GM19395 (cell line): ENCODE data around the gene VEZT.

Experiments used
- ATAC-seq: cut with Tn5 transposase; IDR thresholded peaks from one replicate; pipeline ENCODE4 v1.9.1; 2021; ENCODE audit warnings: mild to moderate bottlenecking, moderate library complexity; ENCODE audit not compliant: unreplicated experiment

Gene VEZT

GRCh38 chr12:95248604-95249360 is 31.2 kb downstream of the VEZT start:
- ATAC-seq, result no peak

- ATAC-seq, result no peak
Measured at GRCh38 chr12:95253386-95253785, 35.8 kb downstream of the VEZT start.

GRCh38 chr12:95257541-95257940 is 39.9 kb downstream of the VEZT start:
- no peak for ATAC-seq

GRCh38 chr12:95258151-95258550 is 40.5 kb downstream of the VEZT start:
- no peak for ATAC-seq

GRCh38 chr12:95258803-95259202 is 41.2 kb downstream of the VEZT start:
- ATAC-seq, result no peak

GRCh38 chr12:95259368-95259767 is 41.8 kb downstream of the VEZT start:
- ATAC-seq, result no peak

- ATAC-seq, result no peak
Measured at GRCh38 chr12:95261109-95261508, 43.5 kb downstream of the VEZT start.

- no peak for ATAC-seq
Measured at GRCh38 chr12:95262808-95263207, 45.2 kb downstream of the VEZT start.

- ATAC-seq, result no peak
Measured at GRCh38 chr12:95265765-95266164, 48.2 kb downstream of the VEZT start.

GRCh38 chr12:95266254-95266653 is 48.6 kb downstream of the VEZT start:
- ATAC-seq, result no peak

- no peak for ATAC-seq
Measured at GRCh38 chr12:95269892-95270291, 52.3 kb downstream of the VEZT start.

GRCh38 chr12:95271465-95271864 is 53.9 kb downstream of the VEZT start:
- no peak for ATAC-seq

GRCh38 chr12:95277139-95277538 is 59.5 kb downstream of the VEZT start:
- no peak for ATAC-seq

GRCh38 chr12:95279856-95280255 is 62.2 kb downstream of the VEZT start:
- no peak for ATAC-seq

- no peak for ATAC-seq
Measured at GRCh38 chr12:95282266-95282665, 64.7 kb downstream of the VEZT start.

GRCh38 chr12:95283371-95283770 is 65.8 kb downstream of the VEZT start:
- ATAC-seq, result no peak

GRCh38 chr12:95286713-95287112 is 69.1 kb downstream of the VEZT start:
- ATAC-seq, result no peak

GRCh38 chr12:95291501-95291900 is 73.9 kb downstream of the VEZT start:
- no peak for ATAC-seq

- ATAC-seq, result no peak
Measured at GRCh38 chr12:95298916-95299315, 81.3 kb downstream of the VEZT start.

- no peak for ATAC-seq
Measured at GRCh38 chr12:95300286-95300685, 82.7 kb downstream of the VEZT start.

- ATAC-seq, result no peak
Measured at GRCh38 chr12:95303476-95303875, 85.9 kb downstream of the VEZT start.

GRCh38 chr12:95304673-95305198 is 87.1 kb downstream of the VEZT start:
- ATAC-seq, result no peak

GRCh38 chr12:95312656-95313055 is 95.0 kb downstream of the VEZT start:
- ATAC-seq, result no peak
